ENCODE data around the gene MYPN.
"Not testable (repeated sequence)": the region's sequence is repeated elsewhere in the genome, so short reads cannot be mapped to it uniquely, and the experiment has no call there.

MYPN gene

DNA sequence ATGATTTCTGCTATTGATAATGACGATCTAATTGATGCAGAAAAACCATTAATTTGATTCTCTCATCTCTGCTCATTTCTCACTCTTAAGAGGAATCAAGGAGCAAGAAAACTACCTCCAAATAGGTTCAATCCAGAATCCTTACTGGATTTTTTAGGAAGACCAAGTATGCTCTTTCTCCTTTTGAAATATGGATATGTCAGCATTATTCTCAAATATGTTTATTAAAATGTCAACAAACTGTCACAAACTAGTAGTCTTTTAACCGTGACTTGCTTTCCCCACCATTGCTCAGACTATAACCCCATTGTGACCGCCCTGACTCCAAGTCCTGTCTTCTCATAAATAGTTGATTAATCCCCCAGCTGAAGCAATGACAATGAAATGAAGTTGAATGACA, 123.8 kb downstream of the MYPN start:
- DNase-seq = no peak

GRCh38 chr10:68235111-68235510, 125.8 kb downstream of the MYPN start:
- DNase-seq = no peak

DNA sequence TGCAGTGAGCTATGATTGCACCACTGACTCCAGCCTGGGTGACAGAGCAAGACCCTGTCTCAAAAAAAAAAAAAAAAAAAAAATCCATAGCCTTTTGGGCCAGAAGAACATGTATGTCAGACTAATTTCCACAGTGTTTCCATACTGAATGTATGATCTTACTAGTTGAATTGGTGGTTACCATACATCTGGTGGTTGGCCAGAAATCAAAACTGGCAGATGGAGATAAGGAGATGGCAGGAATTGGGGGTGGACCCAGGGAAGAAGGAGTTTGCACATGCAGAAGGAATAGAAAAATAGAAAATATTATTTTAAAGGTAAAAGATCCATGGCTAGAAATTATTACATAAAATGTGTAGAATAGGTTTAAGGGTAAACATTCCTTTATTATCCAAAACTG, 126.3 kb downstream of the MYPN start:
- DNase-seq = no peak

GRCh38 chr10:68237173-68237572, 127.9 kb downstream of the MYPN start:
- no peak for DNase-seq

- DNase-seq = no peak
Measured at GRCh38 chr10:68238371-68238770, 129.1 kb downstream of the MYPN start.

DNA sequence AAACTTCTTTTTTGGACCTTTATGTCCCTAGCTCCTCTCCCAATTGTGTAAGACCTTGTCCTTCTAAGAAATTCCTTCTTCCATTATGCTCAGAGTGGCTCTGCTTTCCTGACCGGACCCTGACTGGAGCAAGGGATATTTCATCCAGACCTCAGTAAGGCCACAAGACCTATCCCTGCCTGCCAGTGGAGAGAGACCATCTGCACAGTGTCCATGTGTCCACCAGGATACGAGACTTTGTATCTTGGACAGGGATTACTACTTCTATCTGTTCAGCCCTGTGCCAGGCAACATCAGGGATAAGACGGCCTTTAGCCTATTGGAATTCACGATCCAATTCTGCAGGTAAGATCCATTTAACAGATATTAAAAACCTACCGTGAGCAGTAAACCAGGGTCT, 129.8 kb downstream of the MYPN start:
- DNase-seq = no peak

DNA sequence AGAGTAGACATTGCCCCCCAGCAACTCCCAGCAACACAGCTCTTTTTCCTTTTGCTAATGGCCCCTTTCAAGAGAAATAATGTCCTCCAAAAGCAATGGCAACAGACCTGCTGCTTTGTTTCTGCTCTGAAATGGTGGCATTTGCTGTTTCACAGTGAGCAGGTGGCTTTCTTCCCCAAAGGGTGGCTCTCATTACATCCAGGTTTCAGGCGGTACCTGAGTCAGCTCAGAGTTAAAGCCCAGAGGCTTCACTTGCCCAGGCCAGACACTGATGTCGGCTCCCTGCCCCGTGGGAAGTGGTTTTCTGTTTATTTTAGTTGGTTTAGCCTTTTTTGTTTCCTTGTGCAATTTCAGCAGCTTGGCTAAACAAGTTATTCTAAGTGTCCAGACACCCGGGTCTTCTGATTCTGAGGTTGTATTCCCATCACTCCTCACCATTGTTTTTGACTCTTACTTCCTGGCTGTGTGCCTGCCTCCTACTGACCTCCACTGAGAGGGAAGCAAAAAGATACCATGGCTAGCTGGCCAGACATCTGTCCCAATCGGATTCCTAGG, 130.4 kb downstream of the MYPN start:
- no peak for DNase-seq

- DNase-seq = no peak
Measured at GRCh38 chr10:68242051-68242450, 132.8 kb downstream of the MYPN start.

- not testable (repeated sequence) for DNase-seq
Measured at GRCh38 chr10:68246397-68246796, 137.1 kb downstream of the MYPN start.

DNA sequence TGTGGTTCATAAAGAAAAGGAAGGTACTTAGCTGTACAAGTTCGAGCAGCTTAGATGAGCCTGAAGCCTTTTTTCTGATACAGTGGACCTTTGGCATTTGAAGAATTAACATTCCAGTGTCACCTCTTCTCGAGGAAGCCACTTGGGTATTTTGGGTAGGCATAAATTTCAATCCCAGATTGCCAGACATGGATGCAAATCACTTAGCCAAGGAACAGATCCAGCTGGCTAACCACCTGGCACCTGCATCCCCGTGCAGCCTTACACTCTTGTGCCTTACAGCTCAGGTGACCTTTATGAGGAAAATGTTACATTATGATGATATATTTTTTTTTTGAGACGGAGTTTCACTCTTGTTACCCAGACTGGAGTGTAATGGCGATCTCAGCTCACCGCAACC, 138.6 kb downstream of the MYPN start:
- no peak for DNase-seq

GRCh38 chr10:68249297-68249696, 140.0 kb downstream of the MYPN start:
- DNase-seq = no peak

DNA sequence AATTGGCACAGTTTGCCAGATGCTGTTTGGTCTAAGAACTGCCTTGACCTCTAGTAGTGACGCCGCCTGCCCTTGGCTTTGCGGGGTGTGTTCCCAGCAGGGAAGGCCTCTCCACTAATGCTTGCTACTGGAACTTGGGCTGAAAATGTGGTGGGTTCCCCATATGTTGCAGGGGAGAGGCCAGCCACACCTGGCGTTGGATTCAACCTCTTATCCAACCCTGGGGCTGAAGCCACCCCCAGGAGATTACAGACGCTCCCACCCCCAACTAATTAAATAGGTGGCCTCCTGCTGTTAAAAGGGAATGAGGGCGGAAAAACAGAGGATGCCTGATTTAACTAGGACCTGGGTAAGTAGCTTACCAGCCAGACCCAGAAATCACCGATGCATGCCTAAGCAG, 141.9 kb downstream of the MYPN start:
- DNase-seq = no peak

DNA sequence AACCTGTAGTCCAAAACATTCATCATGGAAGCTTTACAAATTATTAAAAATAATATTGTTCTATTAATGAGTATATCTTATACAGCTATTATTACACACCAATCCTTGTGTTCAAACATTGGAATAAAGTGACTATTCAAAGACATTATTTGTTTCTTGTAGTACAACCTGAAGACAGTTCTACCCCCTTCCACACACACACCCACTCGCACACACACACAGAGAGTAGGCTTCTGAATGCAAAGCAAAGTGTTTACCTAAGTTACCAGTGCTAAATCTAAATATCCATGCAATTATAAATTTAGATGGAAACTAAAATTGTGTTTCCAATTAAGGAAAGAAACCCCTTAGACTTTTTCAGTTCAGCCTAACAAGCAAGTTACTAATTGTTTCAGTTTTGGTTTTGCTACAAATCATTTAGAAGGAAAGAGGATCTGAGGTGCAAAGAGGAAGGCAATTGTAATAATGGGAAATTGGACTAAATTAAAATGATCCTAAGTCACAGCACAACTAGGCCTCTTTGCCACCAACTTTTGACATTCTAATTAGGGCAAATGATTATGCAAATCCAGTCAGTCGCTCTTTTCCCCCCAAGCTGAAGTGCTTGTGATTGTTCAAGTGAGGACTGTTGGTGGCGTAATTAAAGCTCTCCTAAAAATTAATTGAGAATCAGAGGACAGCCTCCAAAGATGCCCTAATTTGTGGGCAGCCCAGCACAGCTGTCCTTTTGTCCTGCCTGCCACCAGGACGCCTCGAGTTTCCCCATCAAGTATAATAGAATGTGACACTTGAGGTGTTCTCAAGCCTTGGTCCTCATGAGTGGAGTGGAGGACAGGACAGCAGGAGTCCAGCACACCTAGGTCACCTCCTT, 142.6 kb downstream of the MYPN start:
- DNase-seq = no peak

GRCh38 chr10:68253346-68253745, 144.1 kb downstream of the MYPN start:
- no peak for DNase-seq

DNA sequence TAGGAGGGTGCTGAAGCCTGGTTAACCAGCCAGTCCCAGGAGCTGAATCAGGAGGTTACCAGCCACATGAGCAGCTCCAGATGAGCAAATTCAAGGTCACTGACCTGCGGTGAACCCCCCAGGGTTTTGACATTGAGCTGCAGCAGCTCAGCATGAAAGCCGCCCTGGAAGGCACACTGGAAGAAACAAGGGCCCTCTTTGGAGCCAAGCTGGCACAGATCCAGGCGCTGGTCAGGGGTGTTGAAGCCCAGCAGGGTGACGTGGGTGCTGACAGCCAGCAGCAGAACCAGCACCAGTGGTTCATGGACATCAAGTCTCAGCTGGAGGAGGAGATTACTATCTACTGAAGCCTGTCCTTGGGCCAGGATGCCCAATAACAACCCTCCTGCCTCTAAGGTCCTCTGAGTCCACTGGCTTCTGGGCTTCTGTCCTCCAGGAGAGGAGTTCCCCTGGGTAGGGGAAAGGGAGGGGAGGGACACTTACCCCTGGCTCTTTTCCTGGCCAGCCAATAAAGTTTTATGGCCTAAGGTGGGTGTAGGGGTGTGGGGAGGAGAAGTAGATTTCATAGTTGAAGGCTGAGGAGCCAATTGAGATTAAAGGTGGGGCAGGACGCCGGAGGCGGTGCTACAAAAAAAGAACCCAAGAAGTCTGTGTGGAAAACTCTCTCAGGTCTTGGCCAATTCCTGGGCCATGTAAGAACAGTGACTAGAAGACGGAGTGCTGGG, 152.0 kb downstream of the MYPN start:
- no peak for DNase-seq
